ENCODE data around the gene NRARP.

Gene NRARP

GRCh38 chr9:137251194-137251461, 50.9 kb downstream of the NRARP start, which contains the start of gene STPG3:
STPG3 (plus strand) TSS chr9:137251286; CDS start chr9:137251287, 1 bp downstream.
- H3K9ac ChIP-seq (ENCODE audit: low read length) = no peak within 1 kb of the TSS
- H2AFZ ChIP-seq (ENCODE audit: low read length) = no peak within 1 kb of the TSS
- no peaks in the 10 kb centered on the region for H4K20me1 ChIP-seq (ENCODE audit: insufficient read depth, low read length)
- peaks cover 8% of the 10 kb centered on the region for H3F3A ChIP-seq (ENCODE audit: insufficient read depth, low read length)
- H3K9me3 ChIP-seq (replicated peaks; ENCODE audit: insufficient read depth, low read length) = no peaks in the 10 kb centered on the region
- H3K36me3 ChIP-seq (replicated peaks; ENCODE audit: insufficient read depth, low read length) = no peaks in the 10 kb centered on the region
- H3K4me3 ChIP-seq (ENCODE audit: low read length) = no peak within 1 kb of the TSS
- no peak within 1 kb of the TSS for H3K27ac ChIP-seq (ENCODE audit: low read length)
- no peaks in the 10 kb centered on the region for H3K27me3 ChIP-seq (replicated peaks; ENCODE audit: insufficient read depth, low read length)
- no peak for TF ChIP-seq EZH2phosphoT487 (IDR thresholded peaks at IDR 0.05; ENCODE audit: low read length)
- no peak for TF ChIP-seq EZH2 (optimal IDR thresholded peaks at IDR 0.05; ENCODE audit: low read depth, low read length)
- no peak within 1 kb of the TSS for H3K4me2 ChIP-seq (ENCODE audit: low read depth, low read length)
- DNase-seq = no peak
- H3K9me2 ChIP-seq (replicated peaks; ENCODE audit: insufficient read depth, low read length) = no peaks in the 10 kb centered on the region
- H3K79me2 ChIP-seq (ENCODE audit: low read length) = peaks cover 8% of the 10 kb centered on the region
- peaks cover 6% of the 10 kb centered on the region; the same call in 1 of the 2 replicates for H3K4me1 ChIP-seq (ENCODE audit: low read length)

GRCh38 chr9:137250329-137251193, 51.5 kb downstream of the NRARP start:
- Histone ChIP-seq H3K9ac (ENCODE audit: low read length) (no peak overlapping the region), H4K20me1 (ENCODE audit: insufficient read depth, low read length) (no peaks in the 10 kb centered on the region), H3F3A (ENCODE audit: insufficient read depth, low read length) (peaks cover 3% of the 10 kb centered on the region; the same call in 1 of the 2 replicates), H3K4me1 (ENCODE audit: low read length) (peaks cover 4% of the 10 kb centered on the region; the same call in 1 of the 2 replicates), H3K4me3 (ENCODE audit: low read length) (no peak overlapping the region), H2AFZ (ENCODE audit: low read length) (no peak overlapping the region), H3K9me3 (replicated peaks; ENCODE audit: insufficient read depth, low read length) (no peaks in the 10 kb centered on the region), H3K4me2 (ENCODE audit: low read depth, low read length) (no peak overlapping the region), H3K9me2 (replicated peaks; ENCODE audit: insufficient read depth, low read length) (no peaks in the 10 kb centered on the region), H3K36me3 (replicated peaks; ENCODE audit: insufficient read depth, low read length) (no peaks in the 10 kb centered on the region), H3K79me2 (ENCODE audit: low read length) (peaks cover 3% of the 10 kb centered on the region), H3K27me3 (replicated peaks; ENCODE audit: insufficient read depth, low read length) (no peaks in the 10 kb centered on the region), H3K27ac (ENCODE audit: low read length) (no peak overlapping the region)
- TF ChIP-seq CTCF (IDR thresholded peaks at IDR 0.05; ENCODE audit: low read length) = no peak
- TF ChIP-seq EZH2 (optimal IDR thresholded peaks at IDR 0.05; ENCODE audit: low read depth, low read length) = no peak
- no peak for TF ChIP-seq EZH2phosphoT487 (IDR thresholded peaks at IDR 0.05; ENCODE audit: low read length)
- DNase-seq = no peak
